ENCODE data around the gene SMYD3.

GRCh38 chr1:246162560-246162959, 344.5 kb downstream of the SMYD3 start:
- TF ChIP-seq ADNP (tag; IDR thresholded peaks at IDR 0.05) (no peak), KAT8 (IDR thresholded peaks at IDR 0.05; ENCODE audit: low read depth) (no peak), KLF6 (CRISPR knock-in tag; IDR thresholded peaks at IDR 0.05; ENCODE audit: borderline replicate concordance) (no peak), NCOA2 (IDR thresholded peaks at IDR 0.05; ENCODE audit: partially characterized antibody in 2 of 2) (no peak), CHCHD3 (CRISPR knock-in tag; IDR thresholded peaks at IDR 0.05) (no peak), CTCF (IDR thresholded peaks at IDR 0.05 in 2 of 3, conservative IDR thresholded peaks at IDR 0.05 in 1 of 3; ENCODE audit: insufficient read depth in 2 of 3, low read depth in 1 of 3, low read length in 3 of 3) (no peak; a peak in 1 of 6 replicates), ZNF280B (CRISPR knock-in tag; IDR thresholded peaks at IDR 0.05) (no peak), ARID1B (IDR thresholded peaks at IDR 0.05) (no peak), SAP30 (IDR thresholded peaks at IDR 0.05; ENCODE audit: borderline replicate concordance, insufficient read depth, low read depth, low read length, poor library complexity, severe bottlenecking) (no peak), MEF2A (IDR thresholded peaks at IDR 0.05; ENCODE audit: control insufficient read depth, low read depth, low read length) (no peak), EP300 (IDR thresholded peaks at IDR 0.05; ENCODE audit: low read length) (no peak), ZNF121 (CRISPR knock-in tag; conservative IDR thresholded peaks at IDR 0.05) (no peak)

Data from K562 (cell line).